Measurements from ENCODE around the gene PDAP1. TPM values are rescaled to one million over a fixed set of nuclear protein-coding genes. Genes with fewer than 3 reads are reported as not detected.
"Not testable (repeated sequence)": the region's sequence is repeated elsewhere in the genome, so short reads cannot be mapped to it uniquely, and the experiment has no call there.

The PDAP1 gene
- total and polyA plus RNA-seq, 9 donors, result 31.1 to 155 (median 83.9) TPM

DNA sequence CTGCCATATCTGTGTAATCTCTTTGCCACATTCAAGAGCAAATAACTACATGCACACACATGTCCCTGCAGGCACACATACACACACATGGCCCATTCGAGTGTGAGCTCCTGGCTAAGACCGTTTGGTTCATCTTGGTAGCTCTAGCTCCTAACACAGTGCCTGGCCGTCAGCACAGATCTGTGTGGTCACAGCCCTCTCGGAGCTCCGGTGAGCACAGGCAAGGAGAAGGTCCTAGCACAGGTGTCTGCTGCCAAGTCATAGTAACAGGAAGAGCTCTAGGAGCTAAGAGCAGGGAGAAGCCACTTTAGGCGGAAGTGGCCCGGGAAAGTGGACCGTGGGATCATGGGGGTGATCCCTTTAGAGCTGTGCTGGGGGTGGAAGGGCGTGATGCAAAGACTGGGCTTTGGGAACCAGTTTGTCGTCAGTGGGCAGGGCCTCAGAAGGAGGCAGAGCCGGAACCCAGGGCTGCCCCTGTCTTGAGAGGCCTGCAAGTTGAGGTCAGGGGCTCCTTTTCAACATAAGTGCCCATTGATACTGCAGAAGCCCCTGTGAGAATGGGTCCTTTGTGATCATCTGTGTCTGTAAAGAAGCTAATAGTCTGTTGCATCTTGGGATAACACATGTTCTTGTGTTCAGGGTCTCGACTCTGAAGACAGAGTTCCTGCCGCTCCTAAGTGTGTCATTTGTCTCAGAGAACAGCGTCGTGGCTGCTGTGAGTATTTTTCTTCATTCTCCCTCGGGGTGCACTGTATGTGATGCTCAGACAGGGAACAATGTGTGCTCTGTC, 50.5 kb downstream of the PDAP1 start:
- TF ChIP-seq EP300 (IDR thresholded peaks at IDR 0.05), result no peak
- TF ChIP-seq, protein P1, sequence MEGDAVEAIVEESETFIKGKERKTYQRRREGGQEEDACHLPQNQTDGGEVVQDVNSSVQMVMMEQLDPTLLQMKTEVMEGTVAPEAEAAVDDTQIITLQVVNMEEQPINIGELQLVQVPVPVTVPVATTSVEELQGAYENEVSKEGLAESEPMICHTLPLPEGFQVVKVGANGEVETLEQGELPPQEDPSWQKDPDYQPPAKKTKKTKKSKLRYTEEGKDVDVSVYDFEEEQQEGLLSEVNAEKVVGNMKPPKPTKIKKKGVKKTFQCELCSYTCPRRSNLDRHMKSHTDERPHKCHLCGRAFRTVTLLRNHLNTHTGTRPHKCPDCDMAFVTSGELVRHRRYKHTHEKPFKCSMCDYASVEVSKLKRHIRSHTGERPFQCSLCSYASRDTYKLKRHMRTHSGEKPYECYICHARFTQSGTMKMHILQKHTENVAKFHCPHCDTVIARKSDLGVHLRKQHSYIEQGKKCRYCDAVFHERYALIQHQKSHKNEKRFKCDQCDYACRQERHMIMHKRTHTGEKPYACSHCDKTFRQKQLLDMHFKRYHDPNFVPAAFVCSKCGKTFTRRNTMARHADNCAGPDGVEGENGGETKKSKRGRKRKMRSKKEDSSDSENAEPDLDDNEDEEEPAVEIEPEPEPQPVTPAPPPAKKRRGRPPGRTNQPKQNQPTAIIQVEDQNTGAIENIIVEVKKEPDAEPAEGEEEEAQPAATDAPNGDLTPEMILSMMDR (IDR thresholded peaks at IDR 0.05), result no peak
- TF ChIP-seq POLR2A (IDR thresholded peaks at IDR 0.05), result no peak
- intact Hi-C loops (cut with DNase I), result no loop called here
- Histone ChIP-seq H3K4me1 (ENCODE audit: insufficient read depth) (no peaks in the 10 kb centered on the region), H3K27me3 (no peaks in the 10 kb centered on the region), H3K36me3 (no peaks in the 10 kb centered on the region), H3K27ac (no peak overlapping the region), H3K4me3 (no peak overlapping the region), H3K9me3 (no peaks in the 10 kb centered on the region)
- WGBS, 3 donors, result 91% methylated on average over 16 of the region's 16 CpGs
- DNase-seq, result peak in 1 of 5 donors; percentile 21

- H3K27me3 ChIP-seq, result no peaks in the 10 kb centered on the region
- no peak overlapping the region for H3K4me3 ChIP-seq
- WGBS, 3 donors, result 89 to 91% (median 91%) methylated on average over 7 of the region's 7 CpGs
- no peaks in the 10 kb centered on the region for H3K4me1 ChIP-seq (ENCODE audit: insufficient read depth)
- no peaks in the 10 kb centered on the region for H3K9me3 ChIP-seq
- TF ChIP-seq EP300 (IDR thresholded peaks at IDR 0.05) (no peak), POLR2A (IDR thresholded peaks at IDR 0.05) (no peak)
- TF ChIP-seq, protein P1 (IDR thresholded peaks at IDR 0.05), result no peak
- DNase-seq, result no peak
- H3K27ac ChIP-seq, result no peak overlapping the region
- H3K36me3 ChIP-seq, result no peaks in the 10 kb centered on the region
- intact Hi-C loops (cut with DNase I), result no loop called here
Observed at GRCh38 chr7:99355098-99355497, 53.3 kb downstream of the PDAP1 start.

DNA sequence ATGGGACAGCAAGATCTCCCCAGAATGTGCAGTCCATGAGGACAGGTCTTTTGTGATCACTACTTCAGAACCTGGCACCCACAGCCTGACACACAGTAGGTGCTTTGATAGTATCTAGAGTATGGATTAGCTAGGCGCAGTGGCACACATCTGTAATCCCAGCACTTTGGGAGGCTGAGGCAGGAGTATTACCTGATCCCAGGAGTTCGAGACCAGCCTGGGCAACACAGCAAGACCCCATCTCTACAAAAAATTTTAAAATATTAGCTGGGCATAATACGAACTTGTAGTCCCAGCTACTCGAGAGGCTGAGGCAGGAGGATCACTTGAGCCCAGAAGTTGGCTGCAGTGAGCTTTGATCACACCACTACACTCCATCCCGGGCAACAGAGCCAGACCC, 56.1 kb downstream of the PDAP1 start:
- no peaks in the 10 kb centered on the region for H3K27me3 ChIP-seq
- no peak overlapping the region for H3K27ac ChIP-seq
- intact Hi-C loops (cut with DNase I), result no loop called here
- TF ChIP-seq, protein P1 (IDR thresholded peaks at IDR 0.05), result no peak
- TF ChIP-seq POLR2A (IDR thresholded peaks at IDR 0.05) (no peak), EP300 (IDR thresholded peaks at IDR 0.05) (no peak)
- DNase-seq, result no peak
- no peak overlapping the region for H3K4me3 ChIP-seq
- WGBS, 3 donors, result 93 to 96% (median 96%) methylated on average over 5 of the region's 5 CpGs
- H3K4me1 ChIP-seq (ENCODE audit: insufficient read depth), result no peaks in the 10 kb centered on the region
- H3K9me3 ChIP-seq, result no peaks in the 10 kb centered on the region
- no peaks in the 10 kb centered on the region for H3K36me3 ChIP-seq

DNA sequence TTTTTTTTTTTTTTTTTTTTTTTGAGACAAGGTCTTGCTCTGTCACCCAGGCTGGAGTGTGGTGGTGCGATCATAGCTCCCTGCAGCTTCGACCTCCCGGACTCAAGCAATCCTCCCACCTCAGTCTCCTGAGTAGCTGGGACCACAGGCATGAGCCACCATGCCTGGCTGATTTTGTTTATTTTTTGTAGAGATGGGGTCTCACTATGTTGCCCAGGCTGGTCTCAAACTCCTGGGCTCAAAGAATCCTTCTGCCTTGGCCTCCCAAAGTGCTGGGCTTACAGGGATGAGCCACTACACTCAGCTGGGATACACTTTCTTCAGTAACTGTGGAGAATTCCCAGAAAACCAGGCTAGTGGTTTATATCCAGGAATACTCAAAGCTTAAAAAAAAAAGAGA, 57.8 kb downstream of the PDAP1 start:
- DNase-seq; H3K27ac ChIP-seq; intact Hi-C loops (cut with DNase I): not testable (repeated sequence)

More for the DNA sequence above, 57.8 kb downstream of the PDAP1 start:
- H3K4me3 ChIP-seq; H3K36me3 ChIP-seq; H3K9me3 ChIP-seq; H3K27me3 ChIP-seq; H3K4me1 ChIP-seq (ENCODE audit: insufficient read depth): not testable (repeated sequence)
- 83 to 91% (median 86%) methylated on average over 3 of the region's 3 CpGs for WGBS, 3 donors

Other genes with a start within 250 kb of the PDAP1 start
- gene KPNA7, start 200.5 kb downstream of the PDAP1 start, total RNA-seq, result not detected
- gene KPNA7, start 200.5 kb downstream of the PDAP1 start, polyA plus RNA-seq, result 1 to 10 TPM in 1 of 2 donors, under 1 TPM in 1; 0.10 to 1.1 TPM
- not detected for gene MYH16, start 135.8 kb downstream of the PDAP1 start, total RNA-seq
- gene MYH16, start 135.8 kb downstream of the PDAP1 start, polyA plus RNA-seq, result not detected
- 100 to 1,000 TPM in 5 of 7 donors, 10 to 100 TPM in 2; 83.7 to 134 (median 112) TPM for gene ARPC1A, start 82.7 kb downstream of the PDAP1 start, total RNA-seq
- 100 to 1,000 TPM in 1 of 2 donors, 10 to 100 TPM in 1; 98.1 to 138 TPM for gene ARPC1A, start 82.7 kb downstream of the PDAP1 start, polyA plus RNA-seq
- 10 to 100 TPM; 24.2 to 82.5 (median 42.9) TPM for gene ARPC1B, start 33.9 kb downstream of the PDAP1 start, total RNA-seq
- gene ARPC1B, start 33.9 kb downstream of the PDAP1 start, polyA plus RNA-seq, result 10 to 100 TPM; 63.4 to 77.9 TPM
- gene BUD31, start 372 bp upstream of the PDAP1 start, total RNA-seq, result 10 to 100 TPM; 44.4 to 96.4 (median 53.4) TPM
- 100 to 1,000 TPM in 1 of 2 donors, 10 to 100 TPM in 1; 75.6 to 157 TPM for gene BUD31, start 372 bp upstream of the PDAP1 start, polyA plus RNA-seq
- gene PTCD1, start 30.2 kb upstream of the PDAP1 start, total RNA-seq, result 1 to 10 TPM; 3.9 to 8.3 (median 7.3) TPM
- 1 to 10 TPM; 3.5 to 7.5 TPM for gene PTCD1, start 30.2 kb upstream of the PDAP1 start, polyA plus RNA-seq
- gene CPSF4, start 30.3 kb upstream of the PDAP1 start, total RNA-seq, result 10 to 100 TPM; 12.1 to 40.9 (median 32.9) TPM
- gene CPSF4, start 30.3 kb upstream of the PDAP1 start, polyA plus RNA-seq, result 10 to 100 TPM; 10.7 to 36.4 TPM
- gene ATP5MF, start 57.6 kb upstream of the PDAP1 start, total RNA-seq, result 100 to 1,000 TPM; 122 to 415 (median 142) TPM
- 100 to 1,000 TPM; 418 to 456 TPM for gene ATP5MF, start 57.6 kb upstream of the PDAP1 start, polyA plus RNA-seq
- gene ZNF789, start 64.3 kb upstream of the PDAP1 start, total RNA-seq, result 10 to 100 TPM in 4 of 7 donors, 1 to 10 TPM in 3; 4.4 to 10.6 (median 10.1) TPM
- 10 to 100 TPM in 1 of 2 donors, 1 to 10 TPM in 1; 6.7 to 15.8 TPM for gene ZNF789, start 64.3 kb upstream of the PDAP1 start, polyA plus RNA-seq
- 10 to 100 TPM; 29.5 to 43.8 (median 36.7) TPM for gene ZNF394, start 91.7 kb upstream of the PDAP1 start, total RNA-seq
- gene ZNF394, start 91.7 kb upstream of the PDAP1 start, polyA plus RNA-seq, result 10 to 100 TPM; 19.2 to 23.1 TPM
- 10 to 100 TPM in 1 of 7 donors, 1 to 10 TPM in 6; 5.4 to 12.1 (median 8.6) TPM for gene ZKSCAN5, start 96.1 kb upstream of the PDAP1 start, total RNA-seq
- 10 to 100 TPM in 1 of 2 donors, 1 to 10 TPM in 1; 5.2 to 10.5 TPM for gene ZKSCAN5, start 96.1 kb upstream of the PDAP1 start, polyA plus RNA-seq
- 10 to 100 TPM in 2 of 7 donors, 1 to 10 TPM in 5; 6.4 to 13.5 (median 9.0) TPM for gene FAM200A, start 143.5 kb upstream of the PDAP1 start, total RNA-seq
- gene FAM200A, start 143.5 kb upstream of the PDAP1 start, polyA plus RNA-seq, result 1 to 10 TPM; 7.5 to 8.9 TPM
- gene ZNF655, start 150.0 kb upstream of the PDAP1 start, total RNA-seq, result 10 to 100 TPM; 48.7 to 68.5 (median 62.4) TPM
- gene ZNF655, start 150.0 kb upstream of the PDAP1 start, polyA plus RNA-seq, result 10 to 100 TPM; 33.0 to 44.6 TPM
- 1 to 10 TPM in 4 of 7 donors, under 1 TPM in 3; 0.25 to 3.5 (median 1.2) TPM for gene TMEM225B, start 189.7 kb upstream of the PDAP1 start, total RNA-seq
- 1 to 10 TPM in 1 of 2 donors, under 1 TPM in 1; 0.84 to 1.7 TPM for gene TMEM225B, start 189.7 kb upstream of the PDAP1 start, polyA plus RNA-seq
- gene ZSCAN25, start 208.3 kb upstream of the PDAP1 start, total RNA-seq, result 10 to 100 TPM; 10.2 to 21.1 (median 18.2) TPM
- gene ZSCAN25, start 208.3 kb upstream of the PDAP1 start, polyA plus RNA-seq, result 10 to 100 TPM in 1 of 2 donors, 1 to 10 TPM in 1; 9.8 to 10.7 TPM